NCI-H345 (cell line): ENCODE measurements around the gene TCF12.
"Not testable (repeated sequence)": the region's sequence is repeated elsewhere in the genome, so short reads cannot be mapped to it uniquely, and the experiment has no call there.

Experiments
- DNase-seq: peaks from one replicate; lab custom pipeline; 2025; lab: John Stamatoyannopoulos, UW

Gene TCF12

DNA sequence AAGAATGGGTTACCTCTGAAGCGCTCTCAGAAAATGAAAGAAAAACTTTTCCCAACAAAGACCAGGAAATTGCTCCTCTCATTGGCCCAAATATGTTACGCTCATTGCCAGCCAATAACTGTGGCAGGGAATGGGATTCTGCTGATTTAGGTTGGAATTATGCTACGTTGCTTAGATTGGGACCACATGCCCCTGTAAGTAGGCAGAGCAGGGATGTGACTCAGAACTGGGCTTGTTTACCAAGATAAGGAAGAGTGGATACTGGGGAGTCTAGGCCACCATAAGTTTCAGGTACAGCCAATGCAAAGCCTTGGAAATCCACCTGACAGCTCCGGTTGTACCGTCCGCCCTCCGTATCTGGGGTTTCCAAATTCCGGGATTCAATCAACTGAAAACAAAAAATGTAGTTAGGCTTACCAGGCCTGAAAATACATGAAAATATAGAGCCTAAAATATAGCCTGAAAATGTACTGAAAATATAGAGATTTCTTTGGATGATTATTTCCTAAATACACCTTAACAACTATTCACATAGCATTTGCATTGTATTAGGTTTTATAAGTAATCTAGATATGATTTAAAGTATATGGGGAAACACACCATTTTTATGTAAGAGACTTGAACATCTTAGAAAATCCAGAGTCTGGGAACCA lies 1.5 kb upstream of the TCF12 start:
- no peak for DNase-seq

DNA sequence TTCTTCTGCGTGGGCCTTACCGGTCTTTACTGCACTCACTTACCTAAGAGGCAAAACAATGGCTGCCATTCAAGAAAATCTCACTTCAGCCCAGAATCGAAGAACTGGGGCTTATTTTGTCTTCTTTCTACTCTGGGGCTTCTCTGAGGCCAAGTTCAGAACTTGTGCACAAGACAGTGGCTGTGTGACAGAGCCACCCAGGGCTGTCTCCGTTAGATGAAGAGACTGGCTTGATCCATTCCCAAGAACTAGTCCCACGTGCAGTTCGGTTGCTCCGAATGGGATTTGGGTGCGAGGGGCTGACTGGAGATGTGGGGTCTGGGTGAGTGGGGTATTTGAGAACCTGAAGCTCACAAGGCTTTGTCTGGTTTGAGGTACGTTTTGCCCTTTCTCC lies 795 bp upstream of the TCF12 start:
- peak; percentile 16 for DNase-seq

DNA sequence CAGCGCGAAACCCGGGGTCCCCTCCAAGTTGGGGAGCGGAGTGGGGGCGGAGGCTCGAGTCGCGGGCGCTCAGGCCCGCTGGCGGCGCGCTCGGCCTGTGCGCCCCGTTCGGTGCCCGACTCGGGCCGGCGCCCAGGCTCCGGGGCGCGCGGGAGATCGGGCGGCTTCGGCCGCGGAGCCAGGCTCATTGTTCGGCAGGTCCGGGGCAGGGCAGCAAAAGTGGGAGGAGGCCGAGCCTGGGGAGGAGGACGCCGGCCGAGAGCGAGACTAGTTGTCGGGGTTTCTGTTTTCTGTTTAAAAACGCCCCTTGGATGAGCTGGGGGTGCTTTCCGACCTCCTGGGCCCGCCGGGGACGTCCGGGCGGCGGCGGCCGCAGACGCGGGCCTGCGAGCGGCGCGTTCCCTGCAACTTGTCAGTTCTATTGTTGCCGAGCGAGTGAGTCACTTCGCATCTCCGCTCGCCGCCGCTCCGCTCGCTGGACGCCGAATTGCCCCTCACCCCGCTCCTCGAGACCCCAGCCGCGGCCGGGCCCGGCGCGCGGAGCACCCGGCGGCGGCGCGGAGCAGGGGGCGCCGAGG lies 676 bp downstream of the TCF12 start:
- DNase-seq, result peak; percentile 14

DNA sequence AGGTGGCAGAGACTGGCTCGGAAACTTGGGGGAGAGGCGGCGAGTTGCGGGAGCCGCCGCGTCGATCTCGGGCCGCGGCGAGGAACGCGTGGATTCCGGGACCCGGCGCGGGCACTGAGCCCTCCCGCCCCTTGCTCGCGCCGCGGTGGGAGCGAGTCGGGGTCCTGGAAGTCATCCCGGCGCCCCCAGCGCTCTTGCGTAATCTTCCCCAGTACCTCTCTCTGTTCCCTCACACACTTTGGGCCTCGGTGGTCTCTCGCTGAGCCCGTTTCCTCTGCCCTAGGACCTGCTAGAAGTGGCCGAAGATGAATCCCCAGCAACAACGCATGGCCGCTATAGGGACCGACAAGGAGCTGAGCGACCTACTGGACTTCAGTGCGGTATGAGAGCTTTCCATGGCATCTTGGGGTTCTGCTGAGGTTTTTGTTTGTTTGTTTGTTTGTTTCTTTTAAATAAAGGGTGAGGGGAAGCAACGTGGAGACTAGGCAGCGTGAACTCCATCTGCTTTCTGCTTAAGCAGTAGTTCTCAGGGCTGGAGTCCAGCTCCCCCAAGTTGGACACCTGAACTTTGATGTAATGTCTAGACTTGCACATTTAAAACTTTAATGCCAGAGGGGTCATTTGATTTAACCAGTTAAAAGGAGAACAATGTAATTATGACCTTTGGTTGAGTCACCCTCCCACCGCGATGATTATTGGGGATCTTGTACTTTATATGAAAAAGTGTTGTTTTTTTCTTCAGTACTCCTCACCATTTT lies 1.3 kb downstream of the TCF12 start:
- no peak for DNase-seq

GRCh38 chr15:56920367-56920627 lies 1.9 kb downstream of the TCF12 start:
- no peak for DNase-seq

DNA sequence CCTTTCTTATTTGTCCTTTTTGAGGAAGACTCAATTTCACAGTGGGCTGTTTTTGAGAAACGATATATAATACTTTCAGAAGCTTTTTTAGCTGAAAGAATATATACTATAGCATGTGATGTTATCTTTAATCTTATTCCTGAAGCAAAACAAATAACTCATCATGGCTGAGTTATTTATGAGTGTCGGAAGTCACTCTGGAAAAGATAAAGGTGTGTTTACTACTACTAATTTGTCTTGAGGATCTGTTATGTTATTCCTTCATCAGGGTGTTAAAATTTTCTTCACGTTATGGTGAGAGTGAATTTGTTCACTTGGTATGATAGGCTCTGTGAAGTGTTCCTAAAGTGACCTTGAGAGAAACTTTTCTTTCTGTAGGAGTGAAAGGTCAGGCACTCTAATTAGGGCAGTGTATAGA lies 4.7 kb downstream of the TCF12 start:
- DNase-seq, result no peak

DNA sequence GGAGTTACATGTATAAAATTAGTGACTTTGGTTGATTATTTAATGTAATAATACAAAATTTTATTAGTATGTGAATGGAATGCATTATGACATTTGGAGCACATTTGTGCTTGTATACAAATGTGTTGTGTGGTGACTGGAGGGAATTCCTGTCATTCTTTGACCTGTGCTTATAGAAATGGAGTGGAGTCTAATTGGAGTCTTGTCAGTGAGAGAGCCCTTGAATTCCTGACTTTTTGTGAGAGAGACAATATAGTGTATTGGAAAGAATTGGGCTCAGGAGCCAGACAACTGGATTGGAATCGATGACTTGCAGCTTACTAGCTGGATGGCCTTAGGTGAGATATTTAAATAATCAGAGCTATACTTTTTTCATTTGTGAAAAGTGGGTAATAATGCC lies 9.4 kb downstream of the TCF12 start:
- DNase-seq, result no peak

DNA sequence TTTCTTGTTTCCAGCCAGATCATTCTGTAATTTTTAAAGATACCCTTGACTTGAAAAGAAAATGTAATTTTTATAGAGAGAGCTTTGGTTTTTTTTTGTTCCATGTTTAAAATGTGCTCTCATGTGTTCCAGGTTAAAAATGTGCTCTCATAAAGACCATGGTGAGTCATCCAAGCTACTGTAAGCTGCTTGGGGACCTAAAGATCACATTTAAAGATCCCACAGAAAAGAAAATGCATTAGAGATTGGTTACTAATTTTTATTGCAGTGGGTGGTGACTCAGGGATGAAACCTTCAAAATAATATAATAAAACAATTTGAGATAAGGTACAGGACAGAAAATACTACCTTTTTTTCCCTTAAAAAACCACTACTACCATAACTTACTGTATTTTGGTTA lies 11.0 kb downstream of the TCF12 start:
- no peak for DNase-seq

DNA sequence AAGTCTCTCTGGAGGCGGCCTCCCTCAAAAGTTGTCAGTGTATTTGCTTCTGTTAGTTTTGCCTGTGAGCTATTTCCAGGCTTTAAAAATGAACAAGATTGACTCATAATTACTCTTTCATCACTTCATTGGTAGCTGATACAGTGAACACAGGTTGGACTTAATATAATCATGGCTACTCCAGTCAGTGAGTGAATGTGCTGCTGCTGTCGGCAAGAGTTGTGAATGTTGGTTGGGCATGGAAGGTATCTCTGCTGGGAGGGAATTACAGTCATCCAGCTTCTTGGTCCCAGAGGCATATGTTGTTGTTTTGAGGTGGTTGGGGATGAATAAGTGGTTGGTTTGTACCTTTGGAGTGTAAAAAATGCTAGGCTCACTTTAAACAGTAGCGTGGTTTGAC lies 11.5 kb downstream of the TCF12 start:
- DNase-seq, result no peak

- no peak for DNase-seq
Observed at GRCh38 chr15:56930669-56931313, 12.3 kb downstream of the TCF12 start.

- DNase-seq, result no peak
Observed at GRCh38 chr15:56931639-56932508, 13.4 kb downstream of the TCF12 start.

- not testable (repeated sequence) for DNase-seq
Observed at GRCh38 chr15:56932509-56932868, 14.0 kb downstream of the TCF12 start.

DNA sequence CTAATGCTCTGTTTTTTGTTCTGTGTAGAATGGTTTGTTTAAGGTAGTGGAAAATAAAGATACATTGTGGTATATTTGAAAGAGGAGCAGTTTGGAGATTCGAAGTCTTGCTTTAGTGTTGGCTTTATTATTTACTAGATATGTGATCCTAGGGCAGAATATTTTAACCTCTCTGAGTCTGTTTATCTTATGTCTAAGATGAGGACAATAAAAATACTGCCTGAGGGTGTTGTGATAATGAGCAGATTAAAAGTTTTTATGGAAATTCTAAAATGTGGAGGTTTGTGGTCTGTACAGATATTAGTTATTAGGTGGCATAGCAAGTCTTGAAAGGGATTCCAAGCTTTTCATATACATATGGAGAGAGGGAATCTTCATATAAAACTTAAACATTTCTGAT lies 15.0 kb downstream of the TCF12 start:
- DNase-seq, result no peak

DNA sequence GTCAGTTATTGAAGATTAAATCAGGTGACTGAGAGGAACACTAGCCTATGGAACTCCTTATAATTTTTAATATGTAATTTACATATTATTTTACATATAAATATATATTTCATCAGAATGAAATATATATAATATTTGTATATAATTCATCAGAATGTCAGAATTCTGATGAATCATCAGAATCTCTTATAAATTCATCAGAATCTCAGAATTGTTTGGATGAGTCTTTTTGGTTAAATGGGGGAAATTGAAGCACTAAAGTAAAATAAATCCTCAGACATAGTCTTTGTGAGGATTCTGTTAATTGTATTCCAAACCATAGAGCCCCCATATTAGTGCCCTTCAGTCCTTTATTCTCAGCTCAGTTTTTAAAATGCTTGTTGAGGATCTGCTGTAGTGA lies 15.4 kb downstream of the TCF12 start:
- DNase-seq, result no peak

- no peak for DNase-seq
Observed at GRCh38 chr15:56934269-56934668, 15.8 kb downstream of the TCF12 start.

DNA sequence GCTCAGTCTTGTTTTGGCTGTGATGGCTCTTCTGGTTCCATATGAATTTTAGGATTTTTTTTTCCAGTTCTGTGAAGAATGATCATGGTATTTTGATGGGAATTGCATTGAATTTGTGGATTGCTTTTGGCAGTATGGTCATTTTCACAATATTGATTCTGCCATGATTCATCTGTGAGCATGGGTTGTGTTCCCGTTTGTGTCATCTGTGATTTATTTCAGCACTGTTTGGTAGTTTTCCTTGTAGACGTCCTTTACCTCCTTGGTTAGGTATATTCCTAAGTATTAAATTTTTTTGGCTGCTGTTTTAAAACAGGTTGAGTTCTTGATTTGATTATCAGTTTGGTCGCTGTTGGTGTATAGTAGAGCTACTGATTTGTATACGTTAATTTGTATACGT lies 18.5 kb downstream of the TCF12 start:
- DNase-seq, result no peak

DNA sequence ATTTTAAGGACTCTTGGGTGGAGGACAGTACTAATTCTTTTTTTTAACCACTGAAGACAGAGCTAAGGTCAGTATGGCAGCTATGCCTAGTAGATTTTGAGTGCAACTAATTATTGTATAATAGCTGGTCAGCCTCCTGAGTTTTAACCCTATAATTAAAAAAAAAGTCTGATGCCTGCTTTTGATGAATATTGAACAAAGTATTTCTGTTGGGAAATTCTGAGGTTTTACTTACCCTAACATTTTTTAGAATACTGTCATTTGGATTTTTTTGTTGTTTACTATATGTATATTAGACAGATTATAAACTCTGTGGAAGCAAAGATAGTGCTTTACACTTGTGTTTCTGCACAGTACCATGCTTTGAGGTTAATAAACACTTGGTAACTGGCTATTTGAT lies 20.8 kb downstream of the TCF12 start:
- DNase-seq, result no peak

DNA sequence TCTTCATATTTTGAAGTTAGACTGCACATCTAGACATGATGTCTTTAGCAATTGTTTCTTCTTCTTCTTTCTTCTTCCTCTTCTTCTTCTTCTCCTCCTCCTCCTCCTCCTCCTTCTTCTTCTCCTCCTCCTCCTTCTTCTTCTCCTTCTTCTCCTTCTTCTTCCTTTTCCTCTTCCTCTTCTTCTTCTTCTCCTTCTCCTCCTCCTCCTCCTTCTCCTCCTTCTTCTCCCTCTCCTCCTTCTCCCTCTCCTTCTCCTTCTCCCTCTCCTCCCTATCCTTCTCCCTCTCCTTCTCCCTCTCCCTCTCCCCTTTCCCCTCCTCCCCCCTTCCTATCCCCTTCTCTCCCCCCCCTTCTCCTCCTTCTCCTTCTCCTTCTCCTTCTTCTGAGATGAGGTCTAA lies 21.9 kb downstream of the TCF12 start:
- DNase-seq, result no peak

DNA sequence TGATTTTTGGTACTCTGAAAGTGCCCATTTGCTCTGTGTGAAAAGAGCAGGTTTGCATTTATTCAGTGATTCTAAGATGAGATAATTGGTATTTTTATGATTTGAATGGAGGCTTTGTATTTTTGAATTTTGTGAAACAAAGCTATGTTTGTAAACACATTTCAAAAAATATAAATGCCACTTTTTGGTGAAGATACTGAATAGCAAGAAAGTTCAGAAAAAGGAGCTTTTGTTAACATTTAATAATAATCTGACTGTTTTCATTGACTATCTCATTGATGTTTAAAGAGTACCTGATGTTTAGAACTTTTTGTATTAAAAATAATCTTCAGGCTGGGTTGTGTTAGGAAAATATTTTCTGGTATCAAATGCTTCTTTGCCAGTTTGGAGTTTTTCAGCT lies 23.7 kb downstream of the TCF12 start:
- no peak for DNase-seq

DNA sequence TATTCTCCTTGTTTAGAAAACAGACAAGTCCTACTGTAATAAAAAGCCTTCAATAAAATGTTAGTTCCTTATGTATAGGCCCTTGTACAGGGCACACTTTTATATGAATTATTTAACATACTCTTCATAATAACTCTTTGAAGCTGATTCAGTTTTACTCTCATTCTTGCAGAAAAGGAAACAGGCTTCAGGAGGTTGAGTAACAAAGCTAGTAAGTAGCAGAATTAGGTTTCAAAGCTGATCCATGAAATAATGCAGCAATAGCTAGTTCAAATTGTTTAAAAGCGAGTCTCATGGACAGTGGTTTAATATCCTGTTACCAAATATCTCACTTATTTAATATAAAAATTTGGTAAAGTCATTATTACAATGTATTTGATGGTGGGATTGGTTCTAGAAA lies 25.0 kb downstream of the TCF12 start:
- no peak for DNase-seq

- no peak for DNase-seq
Observed at GRCh38 chr15:56944485-56944884, 26.0 kb downstream of the TCF12 start.

- no peak for DNase-seq
Observed at GRCh38 chr15:56946150-56946549, 27.7 kb downstream of the TCF12 start.
